ENCODE data around the gene IFRD1.
A peak's percentile ranks its signal among the peaks of the same experiment; 100 is the strongest.
"Not testable (repeated sequence)": the region's sequence is repeated elsewhere in the genome, so short reads cannot be mapped to it uniquely, and the experiment has no call there.

IFRD1 gene

GRCh38 chr7:112492186-112492585, 41.9 kb downstream of the IFRD1 start:
- DNase-seq, result no peak

- no peak for DNase-seq
Measured at GRCh38 chr7:112494656-112495055, 44.4 kb downstream of the IFRD1 start.

GRCh38 chr7:112495156-112495788, 45.0 kb downstream of the IFRD1 start:
- DNase-seq, result no peak

GRCh38 chr7:112495810-112496462, 45.7 kb downstream of the IFRD1 start:
- DNase-seq, result peak; percentile 35

- DNase-seq, result no peak
Measured at GRCh38 chr7:112497481-112497880, 47.2 kb downstream of the IFRD1 start.

- DNase-seq, result no peak
Measured at GRCh38 chr7:112500619-112501018, 50.4 kb downstream of the IFRD1 start.

GRCh38 chr7:112501801-112502503, 51.7 kb downstream of the IFRD1 start:
- DNase-seq, result no peak

GRCh38 chr7:112502700-112503099, 52.4 kb downstream of the IFRD1 start:
- DNase-seq, result no peak

GRCh38 chr7:112503361-112503972, 53.2 kb downstream of the IFRD1 start:
- DNase-seq, result no peak

- no peak for DNase-seq
Measured at GRCh38 chr7:112504093-112504695, 53.9 kb downstream of the IFRD1 start.

- DNase-seq, result no peak
Measured at GRCh38 chr7:112505495-112505894, 55.2 kb downstream of the IFRD1 start.

GRCh38 chr7:112508404-112508803, 58.1 kb downstream of the IFRD1 start:
- no peak for DNase-seq

GRCh38 chr7:112509402-112509801, 59.1 kb downstream of the IFRD1 start:
- no peak for DNase-seq

GRCh38 chr7:112510001-112510742, 59.9 kb downstream of the IFRD1 start:
- DNase-seq, result no peak

- DNase-seq, result no peak
Measured at GRCh38 chr7:112510743-112511110, 60.5 kb downstream of the IFRD1 start.

GRCh38 chr7:112511451-112512202, 61.4 kb downstream of the IFRD1 start:
- no peak for DNase-seq

GRCh38 chr7:112512451-112513210, 62.4 kb downstream of the IFRD1 start:
- DNase-seq, result no peak

- DNase-seq, result no peak
Measured at GRCh38 chr7:112515989-112516388, 65.7 kb downstream of the IFRD1 start.

- not testable (repeated sequence) for DNase-seq
Measured at GRCh38 chr7:112516418-112516817, 66.2 kb downstream of the IFRD1 start.

GRCh38 chr7:112517487-112517886, 67.2 kb downstream of the IFRD1 start:
- DNase-seq, result no peak

- no peak for DNase-seq
Measured at GRCh38 chr7:112520787-112521186, 70.5 kb downstream of the IFRD1 start.
